ENCODE results near the gene WDR86. TPM values are rescaled to one million over a fixed set of nuclear protein-coding genes. Genes with fewer than 3 reads are reported as not detected.

WDR86 gene
- total RNA-seq, 1 experiment from 2014 or later: 0.86 TPM

DNA sequence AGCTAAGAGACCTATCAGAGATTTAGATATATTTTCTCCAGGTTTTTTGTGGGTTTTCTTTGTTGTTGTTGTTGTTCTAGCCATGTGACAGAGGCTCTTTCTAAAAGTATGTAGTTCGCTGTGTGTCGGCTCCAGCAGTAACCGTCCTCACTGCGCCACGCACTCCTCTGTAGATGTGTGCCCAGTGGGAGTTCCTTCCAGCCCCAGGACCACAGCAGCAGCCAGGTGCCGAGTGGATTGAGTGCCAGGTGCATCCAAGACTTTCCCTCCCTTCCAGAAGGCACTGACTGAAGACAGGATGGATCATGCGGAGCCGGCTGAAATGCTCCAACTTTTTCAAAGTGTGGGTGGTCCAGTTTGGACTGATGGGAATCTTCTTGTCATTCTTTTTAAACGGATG lies 31.8 kb downstream of the WDR86 start:
- no peak overlapping the region for H3K4me3 ChIP-seq (ENCODE audit: low read depth, low read length, poor library complexity, severe bottlenecking)
- H3K36me3 ChIP-seq (ENCODE audit: insufficient read depth, low read length, poor library complexity, severe bottlenecking): no peaks in the 10 kb centered on the region
- POLR2A ChIA-PET (ENCODE audit: low non-redundant PET): no interaction called here
- intact Hi-C loops (cut with micrococcal nuclease; ENCODE audit: unreplicated experiment): no loop called here
- DNase-seq (ENCODE audit: low spot score): no peak
- H3K4me1 ChIP-seq (ENCODE audit: insufficient read depth, low read length, poor library complexity, severe bottlenecking): peaks cover 10% of the 10 kb centered on the region
- no TSS peak for BruUV-seq (replicated peaks)
- no peak for TF ChIP-seq EZH2 (IDR thresholded peaks at IDR 0.05; ENCODE audit: borderline replicate concordance, low read depth, low read length, poor library complexity, severe bottlenecking)
- TF ChIP-seq, protein P1, sequence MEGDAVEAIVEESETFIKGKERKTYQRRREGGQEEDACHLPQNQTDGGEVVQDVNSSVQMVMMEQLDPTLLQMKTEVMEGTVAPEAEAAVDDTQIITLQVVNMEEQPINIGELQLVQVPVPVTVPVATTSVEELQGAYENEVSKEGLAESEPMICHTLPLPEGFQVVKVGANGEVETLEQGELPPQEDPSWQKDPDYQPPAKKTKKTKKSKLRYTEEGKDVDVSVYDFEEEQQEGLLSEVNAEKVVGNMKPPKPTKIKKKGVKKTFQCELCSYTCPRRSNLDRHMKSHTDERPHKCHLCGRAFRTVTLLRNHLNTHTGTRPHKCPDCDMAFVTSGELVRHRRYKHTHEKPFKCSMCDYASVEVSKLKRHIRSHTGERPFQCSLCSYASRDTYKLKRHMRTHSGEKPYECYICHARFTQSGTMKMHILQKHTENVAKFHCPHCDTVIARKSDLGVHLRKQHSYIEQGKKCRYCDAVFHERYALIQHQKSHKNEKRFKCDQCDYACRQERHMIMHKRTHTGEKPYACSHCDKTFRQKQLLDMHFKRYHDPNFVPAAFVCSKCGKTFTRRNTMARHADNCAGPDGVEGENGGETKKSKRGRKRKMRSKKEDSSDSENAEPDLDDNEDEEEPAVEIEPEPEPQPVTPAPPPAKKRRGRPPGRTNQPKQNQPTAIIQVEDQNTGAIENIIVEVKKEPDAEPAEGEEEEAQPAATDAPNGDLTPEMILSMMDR (conservative IDR thresholded peaks at IDR 0.05; ENCODE audit: low read depth, low read length): no peak
- no peak overlapping the region for H3K27ac ChIP-seq (ENCODE audit: low read depth, low read length, poor library complexity, severe bottlenecking)
- CTCF ChIA-PET: no interaction called here
- no peaks in the 10 kb centered on the region for H3K9me3 ChIP-seq (ENCODE audit: low read depth, low read length, poor library complexity, severe bottlenecking)
- H3K27me3 ChIP-seq (replicated peaks; ENCODE audit: insufficient read depth, low read depth, low read length, poor library complexity): peaks cover 21% of the 10 kb centered on the region

DNA sequence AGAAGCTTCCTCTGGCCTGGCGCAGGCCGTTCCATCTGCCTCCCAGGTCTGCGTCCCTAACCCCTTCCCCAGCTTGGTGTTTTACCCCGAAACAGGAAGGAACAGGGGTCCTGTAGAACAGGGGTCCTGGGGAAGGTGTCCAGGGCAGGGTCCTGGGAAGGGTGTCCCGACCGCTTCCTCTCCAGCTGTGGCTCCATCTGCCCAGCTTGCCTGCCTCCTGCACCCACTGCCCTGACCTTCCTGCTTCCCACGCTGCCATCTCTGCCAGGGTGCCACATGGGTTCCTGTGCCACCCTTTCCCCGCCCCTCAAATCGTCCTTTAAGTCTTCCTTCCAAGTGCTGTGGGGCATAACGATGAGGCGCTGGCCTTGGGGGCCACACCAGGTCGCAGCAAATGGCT lies 32.4 kb downstream of the WDR86 start:
- H3K27me3 ChIP-seq (replicated peaks; ENCODE audit: insufficient read depth, low read depth, low read length, poor library complexity): peaks cover 15% of the 10 kb centered on the region
- TF ChIP-seq, protein P1 (conservative IDR thresholded peaks at IDR 0.05; ENCODE audit: low read depth, low read length): no peak
- TF ChIP-seq EZH2 (IDR thresholded peaks at IDR 0.05; ENCODE audit: borderline replicate concordance, low read depth, low read length, poor library complexity, severe bottlenecking): no peak
- BruUV-seq (replicated peaks): no TSS peak
- POLR2A ChIA-PET (ENCODE audit: low non-redundant PET): no interaction called here
- H3K4me3 ChIP-seq (ENCODE audit: low read depth, low read length, poor library complexity, severe bottlenecking): no peak overlapping the region
- intact Hi-C loops (cut with micrococcal nuclease; ENCODE audit: unreplicated experiment): no loop called here
- CTCF ChIA-PET: no interaction called here
- H3K9me3 ChIP-seq (ENCODE audit: low read depth, low read length, poor library complexity, severe bottlenecking): no peaks in the 10 kb centered on the region
- no peak for DNase-seq (ENCODE audit: low spot score)
- H3K27ac ChIP-seq (ENCODE audit: low read depth, low read length, poor library complexity, severe bottlenecking): no peak overlapping the region
- H3K36me3 ChIP-seq (ENCODE audit: insufficient read depth, low read length, poor library complexity, severe bottlenecking): no peaks in the 10 kb centered on the region
- peaks cover 10% of the 10 kb centered on the region for H3K4me1 ChIP-seq (ENCODE audit: insufficient read depth, low read length, poor library complexity, severe bottlenecking)

DNA sequence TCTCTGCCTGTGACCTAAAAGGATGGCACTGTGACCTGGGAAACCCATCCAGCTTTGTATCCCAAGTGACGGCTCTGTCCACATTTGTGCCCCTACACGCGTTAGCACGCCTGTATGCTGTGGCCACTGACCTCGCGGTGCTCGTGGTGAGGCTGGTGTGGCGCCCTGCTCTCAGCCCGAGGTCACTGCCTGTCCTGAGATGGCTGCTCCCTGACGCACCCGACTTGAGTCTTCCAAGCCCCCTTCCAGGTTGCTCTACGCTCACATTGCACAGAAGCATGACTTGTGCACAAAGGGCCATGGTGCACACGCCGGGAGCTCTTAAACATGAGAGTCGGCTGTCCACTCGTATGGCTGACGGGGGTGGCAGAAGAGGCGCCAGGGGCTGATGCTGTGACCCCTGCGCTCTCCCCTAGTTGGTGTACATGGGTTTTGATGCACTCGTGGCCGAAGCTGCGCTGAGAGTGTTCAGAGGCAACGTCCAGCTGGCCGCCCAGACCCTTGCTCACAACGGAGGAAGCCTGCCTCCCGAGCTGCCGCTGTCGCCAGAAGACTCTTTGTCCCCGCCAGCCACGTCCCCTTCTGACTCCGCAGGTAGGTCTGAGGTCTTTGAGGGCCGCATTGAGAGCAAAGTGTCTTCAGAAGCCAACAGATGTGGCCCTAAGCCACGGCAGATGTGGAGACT lies 33.5 kb downstream of the WDR86 start:
- H3K27ac ChIP-seq (ENCODE audit: low read depth, low read length, poor library complexity, severe bottlenecking): no peak overlapping the region
- H3K4me1 ChIP-seq (ENCODE audit: insufficient read depth, low read length, poor library complexity, severe bottlenecking): peaks cover 1% of the 10 kb centered on the region
- TF ChIP-seq, protein P1 (conservative IDR thresholded peaks at IDR 0.05; ENCODE audit: low read depth, low read length): no peak
- TF ChIP-seq EZH2 (IDR thresholded peaks at IDR 0.05; ENCODE audit: borderline replicate concordance, low read depth, low read length, poor library complexity, severe bottlenecking): no peak
- H3K27me3 ChIP-seq (replicated peaks; ENCODE audit: insufficient read depth, low read depth, low read length, poor library complexity): peaks cover 4% of the 10 kb centered on the region
- no TSS peak for BruUV-seq (replicated peaks)
- DNase-seq (ENCODE audit: low spot score): no peak
- H3K36me3 ChIP-seq (ENCODE audit: insufficient read depth, low read length, poor library complexity, severe bottlenecking): no peaks in the 10 kb centered on the region
- intact Hi-C loops (cut with micrococcal nuclease; ENCODE audit: unreplicated experiment): no loop called here
- CTCF ChIA-PET: no interaction called here
- POLR2A ChIA-PET (ENCODE audit: low non-redundant PET): no interaction called here
- no peaks in the 10 kb centered on the region for H3K9me3 ChIP-seq (ENCODE audit: low read depth, low read length, poor library complexity, severe bottlenecking)
- H3K4me3 ChIP-seq (ENCODE audit: low read depth, low read length, poor library complexity, severe bottlenecking): no peak overlapping the region

All from A673 (cell line).